Activated CD4-positive, alpha-beta T cell treated with anti-CD3 and anti-CD28 coated beads for 1 hour (primary cell): ENCODE data around the gene GPR25.

Source experiments
- DNase-seq: peaks from one replicate; pipeline ENCODE4 v3.0.0-alpha.2; 2020

Gene GPR25

GRCh38 chr1:200916681-200917080 lies 43.9 kb downstream of the GPR25 start:
- no peak for DNase-seq

GRCh38 chr1:200917291-200917817 lies 44.6 kb downstream of the GPR25 start:
- DNase-seq = no peak

DNA sequence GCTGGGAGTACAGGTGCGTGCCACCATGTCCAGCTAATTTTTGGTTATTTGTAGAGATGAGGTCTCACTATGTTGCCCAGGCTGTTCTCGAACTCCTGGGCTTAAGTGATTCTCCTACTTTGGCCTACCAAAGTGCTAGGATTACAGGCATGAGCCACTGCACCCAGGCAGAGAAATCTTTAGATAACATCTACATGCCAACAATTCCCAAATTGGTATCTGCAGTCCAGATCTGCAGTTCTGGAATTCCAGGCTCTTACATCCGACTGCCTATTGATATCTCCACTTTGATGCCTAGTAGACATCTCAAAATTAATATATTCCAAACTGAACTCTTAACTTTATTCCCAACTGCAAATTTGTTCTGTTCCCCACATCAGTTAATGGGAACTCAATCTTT lies 45.2 kb downstream of the GPR25 start:
- DNase-seq = no peak

DNA sequence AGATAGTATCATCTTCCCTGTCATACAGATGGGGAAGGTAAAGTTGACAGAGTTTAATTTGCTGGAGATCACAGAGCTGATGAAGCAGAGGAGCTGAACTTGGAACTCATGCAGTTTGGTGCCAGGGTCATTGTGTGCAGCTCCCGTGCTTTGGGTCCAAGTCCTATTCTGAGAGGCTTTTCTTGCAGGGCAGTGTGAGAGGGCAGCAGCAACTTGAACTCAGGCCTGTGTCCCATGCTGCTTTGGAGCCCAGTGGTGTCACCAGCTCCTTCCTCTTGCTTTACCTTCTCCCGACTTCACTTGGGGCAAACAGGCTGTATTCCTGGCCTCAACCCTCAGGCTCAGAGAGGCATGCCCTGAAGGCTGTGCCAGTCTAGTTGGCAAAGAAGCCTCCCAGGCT lies 46.6 kb downstream of the GPR25 start:
- DNase-seq = no peak

- no peak for DNase-seq
These were observed 48.9 kb downstream of the GPR25 start for GRCh38 chr1:200921571-200922110.

DNA sequence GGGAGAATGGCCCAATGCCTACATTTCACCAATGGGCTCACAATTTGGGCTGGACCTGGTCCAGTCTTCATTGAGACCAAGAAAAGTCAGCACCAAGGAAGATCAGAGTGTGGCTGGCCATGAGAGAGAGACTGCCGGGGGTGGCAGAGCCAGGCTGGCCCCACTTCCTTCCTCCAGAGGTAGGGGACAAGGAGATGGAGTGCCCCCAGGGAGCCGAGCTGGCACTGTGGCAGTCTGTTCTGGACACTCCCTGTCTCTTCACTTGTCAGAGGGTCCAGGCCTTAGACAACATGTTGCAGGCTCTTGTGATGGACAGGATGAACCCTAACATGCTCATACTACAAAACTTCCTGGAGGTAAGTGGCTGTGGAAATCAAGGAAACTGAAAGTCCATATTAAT lies 49.6 kb downstream of the GPR25 start:
- DNase-seq = no peak

DNA sequence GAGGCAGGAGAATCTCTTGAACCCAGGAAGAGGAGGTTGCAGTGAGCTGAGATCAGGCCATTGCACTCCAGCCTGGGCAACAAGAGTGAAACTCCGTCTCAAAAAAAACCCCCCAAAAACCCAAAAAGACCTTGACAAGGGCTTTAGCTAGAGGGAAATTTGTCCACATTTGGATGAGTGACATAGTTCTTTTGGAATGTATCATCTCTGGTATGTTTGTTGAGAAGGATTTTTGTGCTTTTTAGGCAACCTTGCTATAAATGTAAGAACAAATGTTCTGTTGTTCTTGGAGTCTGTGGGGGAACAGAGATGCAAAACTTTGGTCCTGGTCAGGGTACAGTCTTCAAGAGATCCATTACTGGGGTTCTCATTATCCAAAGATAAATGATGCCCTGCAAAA lies 50.8 kb downstream of the GPR25 start:
- no peak for DNase-seq
